HG03103 (cell line): Measurements from ENCODE around the gene ADAMTS2.

Experiments
- ATAC-seq: cut with Tn5 transposase; IDR thresholded peaks from one replicate; pipeline ENCODE4 v1.9.1; 2021; ENCODE audit warnings: low read depth; ENCODE audit not compliant: unreplicated experiment

Gene ADAMTS2

GRCh38 chr5:179239256-179240135 lies 105.8 kb downstream of the ADAMTS2 start:
- no peak for ATAC-seq

- ATAC-seq = no peak
Measured at GRCh38 chr5:179238628-179238970, 106.7 kb downstream of the ADAMTS2 start.

GRCh38 chr5:179237770-179238627 lies 107.3 kb downstream of the ADAMTS2 start:
- no peak for ATAC-seq

GRCh38 chr5:179235416-179236400 lies 109.6 kb downstream of the ADAMTS2 start:
- no peak for ATAC-seq

GRCh38 chr5:179234563-179235135 lies 110.6 kb downstream of the ADAMTS2 start:
- no peak for ATAC-seq

GRCh38 chr5:179233909-179234562 lies 111.2 kb downstream of the ADAMTS2 start:
- ATAC-seq = no peak

- no peak for ATAC-seq
Measured at GRCh38 chr5:179232091-179232735, 113.0 kb downstream of the ADAMTS2 start.

- ATAC-seq = no peak
Measured at GRCh38 chr5:179231309-179231708, 114.0 kb downstream of the ADAMTS2 start.

- no peak for ATAC-seq
Measured at GRCh38 chr5:179230061-179230461, 115.2 kb downstream of the ADAMTS2 start.

- ATAC-seq = no peak
Measured at GRCh38 chr5:179229331-179229831, 115.9 kb downstream of the ADAMTS2 start.

GRCh38 chr5:179228341-179229121 lies 116.7 kb downstream of the ADAMTS2 start:
- no peak for ATAC-seq

GRCh38 chr5:179227580-179228311 lies 117.5 kb downstream of the ADAMTS2 start:
- no peak for ATAC-seq

GRCh38 chr5:179227229-179227579 lies 118.1 kb downstream of the ADAMTS2 start:
- ATAC-seq = no peak

- ATAC-seq = no peak
Measured at GRCh38 chr5:179226696-179227095, 118.6 kb downstream of the ADAMTS2 start.

- ATAC-seq = no peak
Measured at GRCh38 chr5:179225387-179225786, 119.9 kb downstream of the ADAMTS2 start.

GRCh38 chr5:179224741-179225140 lies 120.5 kb downstream of the ADAMTS2 start:
- ATAC-seq = no peak

GRCh38 chr5:179223961-179224360 lies 121.3 kb downstream of the ADAMTS2 start:
- no peak for ATAC-seq

GRCh38 chr5:179223528-179223927 lies 121.7 kb downstream of the ADAMTS2 start:
- ATAC-seq = no peak
